Neural progenitor cell (in vitro differentiated cells): ENCODE measurements around the gene ARSB.

Source experiments
- EZH2 ChIP-seq: fragments of 200-600 bp; sonication (generic); IDR thresholded peaks from 2 replicates; pipeline ENCODE4 v1.6.1; 2017; ENCODE audit warnings: antibody characterized with exemption, mild to moderate bottlenecking, moderate library complexity
- EZH2phosphoT487 ChIP-seq: fragments of 200-600 bp; sonication (generic); IDR thresholded peaks from 2 replicates; pipeline ENCODE4 v1.6.1; 2017; ENCODE audit warnings: antibody characterized with exemption
- TF ChIP-seq, protein P1 (sequence below): fragments of 200-600 bp; sonication (generic); IDR thresholded peaks from 2 replicates; pipeline ENCODE4 v1.5.1; 2017; ENCODE audit warnings: antibody characterized with exemption, mild to moderate bottlenecking

DNA sequence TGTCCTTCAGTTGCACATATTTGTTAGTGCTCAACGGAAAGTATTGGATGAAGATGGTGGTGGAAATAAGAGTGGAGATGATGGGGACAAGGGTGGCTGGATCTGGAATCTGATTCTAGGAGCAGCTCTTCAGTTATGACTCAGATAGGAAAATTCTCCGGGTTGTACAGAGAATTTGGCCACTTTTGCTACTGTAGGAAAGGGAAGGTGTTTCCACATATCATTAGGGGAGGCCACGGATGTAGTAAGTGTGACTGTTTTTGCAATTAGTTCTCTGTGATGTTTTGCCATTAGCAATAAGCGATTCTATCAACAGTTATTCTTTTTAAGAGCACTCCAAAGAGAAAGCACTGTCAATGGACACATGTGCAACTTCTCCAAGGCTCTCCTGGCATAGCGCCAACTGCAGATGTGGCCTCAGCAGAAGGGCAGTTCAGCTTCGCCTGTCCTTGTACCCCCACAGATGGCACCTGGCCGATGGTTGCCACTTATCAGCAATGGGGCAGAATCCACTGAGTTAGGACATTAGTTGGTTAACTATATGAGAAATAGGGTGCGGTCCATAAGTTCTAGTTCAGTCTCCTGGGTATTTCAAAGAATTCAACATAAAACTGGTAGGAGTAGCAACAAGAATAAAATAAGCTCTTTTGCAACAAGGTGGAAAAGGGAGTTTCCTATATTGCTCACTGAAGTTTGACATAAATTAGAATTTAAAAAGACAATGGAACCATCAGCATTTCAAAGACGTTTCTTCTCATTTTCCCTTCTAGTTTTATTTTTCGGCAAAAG lies 96.3 kb downstream of the ARSB start:
- TF ChIP-seq, protein P1, sequence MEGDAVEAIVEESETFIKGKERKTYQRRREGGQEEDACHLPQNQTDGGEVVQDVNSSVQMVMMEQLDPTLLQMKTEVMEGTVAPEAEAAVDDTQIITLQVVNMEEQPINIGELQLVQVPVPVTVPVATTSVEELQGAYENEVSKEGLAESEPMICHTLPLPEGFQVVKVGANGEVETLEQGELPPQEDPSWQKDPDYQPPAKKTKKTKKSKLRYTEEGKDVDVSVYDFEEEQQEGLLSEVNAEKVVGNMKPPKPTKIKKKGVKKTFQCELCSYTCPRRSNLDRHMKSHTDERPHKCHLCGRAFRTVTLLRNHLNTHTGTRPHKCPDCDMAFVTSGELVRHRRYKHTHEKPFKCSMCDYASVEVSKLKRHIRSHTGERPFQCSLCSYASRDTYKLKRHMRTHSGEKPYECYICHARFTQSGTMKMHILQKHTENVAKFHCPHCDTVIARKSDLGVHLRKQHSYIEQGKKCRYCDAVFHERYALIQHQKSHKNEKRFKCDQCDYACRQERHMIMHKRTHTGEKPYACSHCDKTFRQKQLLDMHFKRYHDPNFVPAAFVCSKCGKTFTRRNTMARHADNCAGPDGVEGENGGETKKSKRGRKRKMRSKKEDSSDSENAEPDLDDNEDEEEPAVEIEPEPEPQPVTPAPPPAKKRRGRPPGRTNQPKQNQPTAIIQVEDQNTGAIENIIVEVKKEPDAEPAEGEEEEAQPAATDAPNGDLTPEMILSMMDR: no peak
- TF ChIP-seq EZH2 (no peak), EZH2phosphoT487 (no peak)
